Measurements from ENCODE around the gene CARM1. TPM values are rescaled to one million over a fixed set of nuclear protein-coding genes. Genes with fewer than 3 reads are reported as not detected.

Gene CARM1
- polyA plus RNA-seq, 1 donor from 2014 or later: 22.3 TPM

GRCh38 chr19:10896851-10897526 is 25.6 kb downstream of the CARM1 start:
- Histone ChIP-seq H3K9me3 (ENCODE audit: low read length) (no peaks in the 10 kb centered on the region), H3K4me2 (ENCODE audit: low read length) (no peak overlapping the region), H2AFZ (ENCODE audit: low read depth, low read length) (no peak overlapping the region), H3K9ac (ENCODE audit: low read length) (no peak overlapping the region), H3K27ac (ENCODE audit: low read length) (no peak overlapping the region), H4K20me1 (ENCODE audit: insufficient read depth) (no peaks in the 10 kb centered on the region), H3K9me2 (ENCODE audit: insufficient read depth, low read length) (no peaks in the 10 kb centered on the region), H3K27me3 (ENCODE audit: insufficient read depth, low read depth, low read length) (no peaks in the 10 kb centered on the region), H3K4me3 (ENCODE audit: low read length) (no peak overlapping the region), H3K36me3 (ENCODE audit: insufficient read depth, low read length) (no peaks in the 10 kb centered on the region), H3K79me2 (replicated peaks; ENCODE audit: insufficient read depth, low read length) (peaks cover 21% of the 10 kb centered on the region), H3F3A (ENCODE audit: insufficient read depth, low read length, poor library complexity, severe bottlenecking) (no peaks in the 10 kb centered on the region)
- no peak for TF ChIP-seq EZH2 (IDR thresholded peaks at IDR 0.05; ENCODE audit: borderline replicate concordance, insufficient read depth, low read length, poor library complexity, severe bottlenecking)

GRCh38 chr19:10898633-10899032 is 27.3 kb downstream of the CARM1 start:
- Histone ChIP-seq H3K27me3 (ENCODE audit: insufficient read depth, low read depth, low read length) (no peaks in the 10 kb centered on the region), H4K20me1 (ENCODE audit: insufficient read depth) (no peaks in the 10 kb centered on the region), H3K79me2 (replicated peaks; ENCODE audit: insufficient read depth, low read length) (peaks cover 16% of the 10 kb centered on the region), H3K4me3 (ENCODE audit: low read length) (no peak overlapping the region), H3K9me2 (ENCODE audit: insufficient read depth, low read length) (no peaks in the 10 kb centered on the region), H3K27ac (ENCODE audit: low read length) (no peak overlapping the region), H3K4me2 (ENCODE audit: low read length) (no peak overlapping the region), H3K9ac (ENCODE audit: low read length) (no peak overlapping the region), H3K9me3 (ENCODE audit: low read length) (no peaks in the 10 kb centered on the region), H3K36me3 (ENCODE audit: insufficient read depth, low read length) (no peaks in the 10 kb centered on the region), H3F3A (ENCODE audit: insufficient read depth, low read length, poor library complexity, severe bottlenecking) (no peaks in the 10 kb centered on the region), H2AFZ (ENCODE audit: low read depth, low read length) (no peak overlapping the region)
- TF ChIP-seq EZH2 (IDR thresholded peaks at IDR 0.05; ENCODE audit: borderline replicate concordance, insufficient read depth, low read length, poor library complexity, severe bottlenecking) (no peak), REST (IDR thresholded peaks at IDR 0.05; ENCODE audit: borderline replicate concordance) (no peak), TAF1 (IDR thresholded peaks at IDR 0.05; ENCODE audit: low read depth) (no peak), MXI1 (conservative IDR thresholded peaks at IDR 0.05; ENCODE audit: poor library complexity, severe bottlenecking) (no peak), EP300 (conservative IDR thresholded peaks at IDR 0.05; ENCODE audit: poor library complexity, severe bottlenecking) (no peak), POLR2AphosphoS5 (IDR thresholded peaks at IDR 0.05) (no peak), SMC3 (conservative IDR thresholded peaks at IDR 0.05; ENCODE audit: poor library complexity) (no peak), CTCF (IDR thresholded peaks at IDR 0.05; ENCODE audit: poor library complexity, severe bottlenecking) (no peak), RAD21 (conservative IDR thresholded peaks at IDR 0.05) (no peak)

Measured in neural cell (in vitro differentiated cells).